ENCODE data around the gene ASXL2. TPM values are rescaled to one million over a fixed set of nuclear protein-coding genes. Genes with fewer than 3 reads are reported as not detected.

ASXL2 gene
- total RNA-seq, 1 experiment from 2014 or later = 37.8 TPM

- ChIA-PET CTCF (no interaction called here), POLR2A (no interaction called here)
- TF ChIP-seq E2F5 (CRISPR knock-in tag; IDR thresholded peaks at IDR 0.05) (no peak), ZNF121 (CRISPR knock-in tag; IDR thresholded peaks at IDR 0.05) (peak; percentile 75; the same call in 1 of the 2 replicates), CREB1 (CRISPR knock-in tag; IDR thresholded peaks at IDR 0.05) (no peak), GTF2I (CRISPR knock-in tag; conservative IDR thresholded peaks at IDR 0.05) (0 out of 2 replicates have a peak, but pooled peaks have one; percentile 9), NR3C1 (CRISPR knock-in tag; conservative IDR thresholded peaks at IDR 0.05; ENCODE audit: low read depth) (no peak), ZNF232 (CRISPR knock-in tag; IDR thresholded peaks at IDR 0.05) (no peak), MYBL2 (CRISPR knock-in tag; IDR thresholded peaks at IDR 0.05) (no peak), TEAD4 (CRISPR knock-in tag; IDR thresholded peaks at IDR 0.05) (no peak)
- ATAC-seq (no peak), DNase-seq (ENCODE audit: low spot score) (no peak)
- no peaks in the 10 kb centered on the region for H3K27me3 Mint-ChIP-seq (ENCODE audit: low read depth)
- H3K27ac Mint-ChIP-seq = no peak overlapping the region
- no peaks in the 10 kb centered on the region for H3K4me1 Mint-ChIP-seq
- peaks cover 2% of the 10 kb centered on the region; the same call in 1 of the 2 replicates for H3K36me3 Mint-ChIP-seq
- H3K9me3 Mint-ChIP-seq = no peaks in the 10 kb centered on the region
- no peak overlapping the region for H3K4me3 Mint-ChIP-seq
Observed at GRCh38 chr2:25777077-25777476, 101.2 kb downstream of the ASXL2 start.

- ChIA-PET CTCF (no interaction called here), POLR2A (no interaction called here)
- Mint-ChIP-seq H3K4me3 (no peak overlapping the region), H3K9me3 (no peaks in the 10 kb centered on the region), H3K27ac (no peak overlapping the region), H3K27me3 (ENCODE audit: low read depth) (no peaks in the 10 kb centered on the region), H3K36me3 (peaks cover 24% of the 10 kb centered on the region), H3K4me1 (no peaks in the 10 kb centered on the region)
- TF ChIP-seq ETV6 (CRISPR knock-in tag; IDR thresholded peaks at IDR 0.05) (no peak), CBFB (CRISPR knock-in tag; IDR thresholded peaks at IDR 0.05; ENCODE audit: low read depth) (no peak), IRF1 (CRISPR knock-in tag; IDR thresholded peaks at IDR 0.05) (no peak), ZNF425 (CRISPR knock-in tag; conservative IDR thresholded peaks at IDR 0.05) (no peak), NR3C1 (CRISPR knock-in tag; conservative IDR thresholded peaks at IDR 0.05; ENCODE audit: low read depth) (no peak)
- TF ChIP-seq, protein P1, sequence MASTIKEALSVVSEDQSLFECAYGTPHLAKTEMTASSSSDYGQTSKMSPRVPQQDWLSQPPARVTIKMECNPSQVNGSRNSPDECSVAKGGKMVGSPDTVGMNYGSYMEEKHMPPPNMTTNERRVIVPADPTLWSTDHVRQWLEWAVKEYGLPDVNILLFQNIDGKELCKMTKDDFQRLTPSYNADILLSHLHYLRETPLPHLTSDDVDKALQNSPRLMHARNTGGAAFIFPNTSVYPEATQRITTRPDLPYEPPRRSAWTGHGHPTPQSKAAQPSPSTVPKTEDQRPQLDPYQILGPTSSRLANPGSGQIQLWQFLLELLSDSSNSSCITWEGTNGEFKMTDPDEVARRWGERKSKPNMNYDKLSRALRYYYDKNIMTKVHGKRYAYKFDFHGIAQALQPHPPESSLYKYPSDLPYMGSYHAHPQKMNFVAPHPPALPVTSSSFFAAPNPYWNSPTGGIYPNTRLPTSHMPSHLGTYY (CRISPR knock-in tag; IDR thresholded peaks at IDR 0.05) = no peak
- TF ChIP-seq, protein P2, sequence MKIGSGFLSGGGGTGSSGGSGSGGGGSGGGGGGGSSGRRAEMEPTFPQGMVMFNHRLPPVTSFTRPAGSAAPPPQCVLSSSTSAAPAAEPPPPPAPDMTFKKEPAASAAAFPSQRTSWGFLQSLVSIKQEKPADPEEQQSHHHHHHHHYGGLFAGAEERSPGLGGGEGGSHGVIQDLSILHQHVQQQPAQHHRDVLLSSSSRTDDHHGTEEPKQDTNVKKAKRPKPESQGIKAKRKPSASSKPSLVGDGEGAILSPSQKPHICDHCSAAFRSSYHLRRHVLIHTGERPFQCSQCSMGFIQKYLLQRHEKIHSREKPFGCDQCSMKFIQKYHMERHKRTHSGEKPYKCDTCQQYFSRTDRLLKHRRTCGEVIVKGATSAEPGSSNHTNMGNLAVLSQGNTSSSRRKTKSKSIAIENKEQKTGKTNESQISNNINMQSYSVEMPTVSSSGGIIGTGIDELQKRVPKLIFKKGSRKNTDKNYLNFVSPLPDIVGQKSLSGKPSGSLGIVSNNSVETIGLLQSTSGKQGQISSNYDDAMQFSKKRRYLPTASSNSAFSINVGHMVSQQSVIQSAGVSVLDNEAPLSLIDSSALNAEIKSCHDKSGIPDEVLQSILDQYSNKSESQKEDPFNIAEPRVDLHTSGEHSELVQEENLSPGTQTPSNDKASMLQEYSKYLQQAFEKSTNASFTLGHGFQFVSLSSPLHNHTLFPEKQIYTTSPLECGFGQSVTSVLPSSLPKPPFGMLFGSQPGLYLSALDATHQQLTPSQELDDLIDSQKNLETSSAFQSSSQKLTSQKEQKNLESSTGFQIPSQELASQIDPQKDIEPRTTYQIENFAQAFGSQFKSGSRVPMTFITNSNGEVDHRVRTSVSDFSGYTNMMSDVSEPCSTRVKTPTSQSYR (CRISPR knock-in tag; IDR thresholded peaks at IDR 0.05) = no peak
- no peak for ATAC-seq
- DNase-seq (ENCODE audit: low spot score) = no peak
Observed at GRCh38 chr2:25772078-25772477, 106.2 kb downstream of the ASXL2 start.

DNA sequence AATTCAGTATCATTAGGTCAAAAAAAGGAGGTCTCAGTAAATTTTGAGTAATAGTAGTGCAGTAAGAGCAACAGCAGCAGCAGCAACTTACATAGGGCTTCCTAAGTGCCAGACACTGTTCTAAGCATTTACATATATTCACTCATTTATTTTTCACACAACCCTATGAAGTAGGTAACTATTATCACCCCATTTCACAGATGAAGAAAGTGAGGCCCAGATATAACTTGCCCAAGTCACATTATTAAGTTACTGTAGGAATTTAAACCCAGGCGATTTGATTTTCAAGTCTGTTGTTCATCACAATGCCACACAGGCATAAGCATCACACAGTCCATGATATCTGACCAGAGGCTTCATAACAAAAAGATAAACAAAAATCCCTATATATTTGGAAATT lies 114.7 kb downstream of the ASXL2 start:
- H3K27me3 Mint-ChIP-seq (ENCODE audit: low read depth) = no peaks in the 10 kb centered on the region
- no peak overlapping the region for H3K27ac Mint-ChIP-seq
- DNase-seq (ENCODE audit: low spot score) (no peak), ATAC-seq (no peak)
- TF ChIP-seq HMGXB4 (CRISPR knock-in tag; IDR thresholded peaks at IDR 0.05) = no peak
- TF ChIP-seq ZNF317 (CRISPR knock-in tag; IDR thresholded peaks at IDR 0.05; ENCODE audit: borderline replicate concordance, low read depth) = no peak
- TF ChIP-seq JAZF1 (CRISPR knock-in tag; IDR thresholded peaks at IDR 0.05) = no peak
- TF ChIP-seq ATF1 (CRISPR knock-in tag; IDR thresholded peaks at IDR 0.05) = no peak
- no peak for TF ChIP-seq ZNF671 (CRISPR knock-in tag; IDR thresholded peaks at IDR 0.05)
- TF ChIP-seq HMGA2 (CRISPR knock-in tag; IDR thresholded peaks at IDR 0.05) = no peak
- TF ChIP-seq PREB (CRISPR knock-in tag; IDR thresholded peaks at IDR 0.05; ENCODE audit: borderline replicate concordance) = no peak
- no peak for TF ChIP-seq ZNF263 (CRISPR knock-in tag; IDR thresholded peaks at IDR 0.05; ENCODE audit: low read depth)
- POLR2A ChIA-PET = no interaction called here
- H3K9me3 Mint-ChIP-seq = no peaks in the 10 kb centered on the region
- no peak overlapping the region for H3K4me3 Mint-ChIP-seq
- H3K4me1 Mint-ChIP-seq = no peaks in the 10 kb centered on the region
- CTCF ChIA-PET = no interaction called here
- peaks cover 32% of the 10 kb centered on the region for H3K36me3 Mint-ChIP-seq

All from WTC11 (cell line).